ENCODE measurements around the gene GADD45A. TPM values are rescaled to one million over a fixed set of nuclear protein-coding genes. Genes with fewer than 3 reads are reported as not detected.

GADD45A gene
- polyA plus RNA-seq, 1 of the 3 experiments (the other 2 are of a cell fraction), result 164 TPM

DNA sequence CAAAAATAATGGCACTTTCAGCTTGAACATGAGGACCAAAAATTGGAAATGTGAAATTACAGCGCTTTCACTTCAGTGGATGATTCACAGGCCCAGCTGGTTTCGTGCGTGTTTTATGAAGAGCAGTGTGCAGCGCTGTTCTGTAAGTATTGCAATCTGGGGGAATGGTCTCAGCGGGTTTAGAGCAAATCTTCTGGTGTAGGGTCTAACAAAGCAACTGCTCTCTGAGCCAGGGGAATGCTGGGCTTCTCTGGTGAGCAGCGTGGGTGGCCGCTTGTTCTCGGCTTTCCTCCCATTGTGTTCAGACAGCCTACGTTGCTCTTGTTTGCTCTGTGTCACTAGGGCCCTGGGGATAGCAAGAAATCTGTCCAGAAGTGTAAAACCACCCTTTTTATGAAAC is 42.4 kb upstream of the GADD45A start:
- H3K27me3 ChIP-seq (ENCODE audit: insufficient read depth), result no peaks in the 10 kb centered on the region
- ChIA-PET CTCF (no interaction called here), POLR2A (no interaction called here)
- no peaks in the 10 kb centered on the region for H3K9me3 ChIP-seq
- no peaks in the 10 kb centered on the region for H3K36me3 ChIP-seq (replicated peaks in 1 of 2; ENCODE audit: control insufficient read depth in 1 of 2, insufficient read depth in 2 of 2, low read length in 1 of 2)
- H3K4me3 ChIP-seq (ENCODE audit: low read depth in 2 of 2, low read length in 1 of 2), result no peak overlapping the region
- H3K9ac ChIP-seq, result no peak overlapping the region
- H3K4me2 ChIP-seq, result no peak overlapping the region
- H3K4me1 ChIP-seq (ENCODE audit: control insufficient read depth in 1 of 2, insufficient read depth in 2 of 2, low read depth in 1 of 2, low read length in 1 of 2), result peaks cover 16 to 32% of the 10 kb centered on the region in 2 experiments
- no peak for TF ChIP-seq RXRA (IDR thresholded peaks at IDR 0.05; ENCODE audit: borderline replicate concordance, low read depth)
- no peak for TF ChIP-seq NFIC (IDR thresholded peaks at IDR 0.05; ENCODE audit: borderline replicate concordance)
- no peak overlapping the region for H3K27ac ChIP-seq (ENCODE audit: low read depth in 2 of 2, low read length in 1 of 2)
- no peak for DNase-seq
- no peaks in the 10 kb centered on the region for H4K20me1 ChIP-seq (ENCODE audit: insufficient read depth)
- H3K9me2 ChIP-seq, result no peaks in the 10 kb centered on the region
- WGBS (ENCODE audit: low lambda C conversion rate), result 90% methylated on average over 9 of the region's 9 CpGs
- H2AFZ ChIP-seq (ENCODE audit: low read depth), result 0 out of 2 replicates have a peak overlapping the region, but pooled peaks have one; percentile 14
- H3F3A ChIP-seq (replicated peaks; ENCODE audit: insufficient read depth), result peaks cover 9% of the 10 kb centered on the region
- H3K79me2 ChIP-seq (ENCODE audit: insufficient read depth), result no peaks in the 10 kb centered on the region

DNA sequence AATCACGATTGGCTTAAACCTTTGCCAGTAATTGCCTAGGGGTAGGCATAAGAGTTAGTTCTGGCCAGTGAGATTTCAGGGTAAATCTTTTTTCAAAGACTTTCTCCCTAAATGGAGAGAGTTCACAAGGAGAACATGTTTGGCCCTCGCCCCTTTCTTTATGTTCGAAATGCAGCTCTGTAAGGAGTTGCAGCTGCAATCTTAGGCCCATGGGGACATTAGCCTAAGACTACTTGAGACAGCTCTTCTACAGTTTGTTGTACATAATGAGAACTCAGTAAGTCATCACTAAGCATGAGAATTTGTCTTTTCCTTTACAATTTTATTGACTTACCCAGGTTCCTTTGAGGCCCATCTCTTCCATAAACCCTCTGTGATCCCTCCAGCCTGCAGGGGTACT is 40.4 kb upstream of the GADD45A start:
- WGBS (ENCODE audit: low lambda C conversion rate), result 87% methylated on average over 3 of the region's 3 CpGs
- TF ChIP-seq ELF1 (IDR thresholded peaks at IDR 0.05) (no peak), GATA2 (CRISPR knock-in tag; IDR thresholded peaks at IDR 0.05) (no peak), POLR2AphosphoS5 (IDR thresholded peaks at IDR 0.05; ENCODE audit: low read depth, low read length) (no peak), JUND (IDR thresholded peaks at IDR 0.05) (no peak), RXRA (IDR thresholded peaks at IDR 0.05; ENCODE audit: borderline replicate concordance, low read depth) (no peak), CHD2 (IDR thresholded peaks at IDR 0.05; ENCODE audit: low read length, partially characterized antibody) (no peak), NRF1 (IDR thresholded peaks at IDR 0.05; ENCODE audit: low read depth, low read length) (no peak), PBX3 (IDR thresholded peaks at IDR 0.05) (no peak), NFIC (IDR thresholded peaks at IDR 0.05; ENCODE audit: borderline replicate concordance) (no peak), SIN3A (IDR thresholded peaks at IDR 0.05; ENCODE audit: borderline replicate concordance, low read depth, low read length) (no peak), TEAD4 (IDR thresholded peaks at IDR 0.05; ENCODE audit: borderline replicate concordance, insufficient read depth) (no peak), ZBTB33 (IDR thresholded peaks at IDR 0.05; ENCODE audit: borderline replicate concordance, low read depth) (no peak), EP300 (IDR thresholded peaks at IDR 0.05; ENCODE audit: borderline replicate concordance in 1 of 2, low read depth in 1 of 2, low read length in 1 of 2) (no peak), YY1 (IDR thresholded peaks at IDR 0.05; ENCODE audit: low read depth) (no peak)
- TF ChIP-seq, protein P1, sequence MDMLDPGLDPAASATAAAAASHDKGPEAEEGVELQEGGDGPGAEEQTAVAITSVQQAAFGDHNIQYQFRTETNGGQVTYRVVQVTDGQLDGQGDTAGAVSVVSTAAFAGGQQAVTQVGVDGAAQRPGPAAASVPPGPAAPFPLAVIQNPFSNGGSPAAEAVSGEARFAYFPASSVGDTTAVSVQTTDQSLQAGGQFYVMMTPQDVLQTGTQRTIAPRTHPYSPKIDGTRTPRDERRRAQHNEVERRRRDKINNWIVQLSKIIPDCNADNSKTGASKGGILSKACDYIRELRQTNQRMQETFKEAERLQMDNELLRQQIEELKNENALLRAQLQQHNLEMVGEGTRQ (IDR thresholded peaks at IDR 0.05; ENCODE audit: borderline replicate concordance, low read depth, low read length), result no peak
- TF ChIP-seq, protein P2, sequence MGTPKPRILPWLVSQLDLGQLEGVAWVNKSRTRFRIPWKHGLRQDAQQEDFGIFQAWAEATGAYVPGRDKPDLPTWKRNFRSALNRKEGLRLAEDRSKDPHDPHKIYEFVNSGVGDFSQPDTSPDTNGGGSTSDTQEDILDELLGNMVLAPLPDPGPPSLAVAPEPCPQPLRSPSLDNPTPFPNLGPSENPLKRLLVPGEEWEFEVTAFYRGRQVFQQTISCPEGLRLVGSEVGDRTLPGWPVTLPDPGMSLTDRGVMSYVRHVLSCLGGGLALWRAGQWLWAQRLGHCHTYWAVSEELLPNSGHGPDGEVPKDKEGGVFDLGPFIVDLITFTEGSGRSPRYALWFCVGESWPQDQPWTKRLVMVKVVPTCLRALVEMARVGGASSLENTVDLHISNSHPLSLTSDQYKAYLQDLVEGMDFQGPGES (IDR thresholded peaks at IDR 0.05; ENCODE audit: low read depth, low read length), result no peak
- Histone ChIP-seq H3K79me2 (ENCODE audit: insufficient read depth) (no peaks in the 10 kb centered on the region), H4K20me1 (ENCODE audit: insufficient read depth) (no peaks in the 10 kb centered on the region), H2AFZ (ENCODE audit: low read depth) (no peak overlapping the region), H3K9me2 (no peaks in the 10 kb centered on the region), H3K27me3 (ENCODE audit: insufficient read depth) (no peaks in the 10 kb centered on the region), H3K4me2 (no peak overlapping the region), H3K4me3 (ENCODE audit: low read depth in 2 of 2, low read length in 1 of 2) (no peak overlapping the region), H3F3A (replicated peaks; ENCODE audit: insufficient read depth) (peaks cover 9% of the 10 kb centered on the region), H3K9ac (no peak overlapping the region), H3K9me3 (no peaks in the 10 kb centered on the region), H3K27ac (ENCODE audit: low read depth in 2 of 2, low read length in 1 of 2) (peak overlapping the region in 1 of 2 experiments; percentile 97; a peak in 2 of 4 replicates), H3K36me3 (replicated peaks in 1 of 2; ENCODE audit: control insufficient read depth in 1 of 2, insufficient read depth in 2 of 2, low read length in 1 of 2) (no peaks in the 10 kb centered on the region), H3K4me1 (ENCODE audit: control insufficient read depth in 1 of 2, insufficient read depth in 2 of 2, low read depth in 1 of 2, low read length in 1 of 2) (peaks cover 18 to 39% of the 10 kb centered on the region in 2 experiments)
- ChIA-PET POLR2A (interaction anchor here (0.6 kb wide), 1 partner anchor 26 kb away, joined by 3 read pairs; no protein-coding TSS in a partner anchor), CTCF (interaction anchor here (1.3 to 1.9 kb wide), 3 partner anchors 11 to 83 kb away, joined by 3 to 5 read pairs (median 4); no protein-coding TSS in a partner anchor)
- DNase-seq, result no peak

All from SK-N-SH (cell line).